Psoas muscle (tissue), 8 donors: ENCODE results near the gene ATP2A3. TPM values are rescaled to one million over a fixed set of nuclear protein-coding genes. Genes with fewer than 3 reads are reported as not detected.

Source experiments
- ATAC-seq, 4 donors: fragments of 200-7000 bp; cut with Tn5 transposase; one replicate each; pipeline ENCODE4 v1.9.1; 2020; ENCODE audit warnings: moderate library complexity in 3 of 4, mild to moderate bottlenecking in 2 of 4
- DNase-seq, 2 donors: peaks; one replicate each; pipeline ENCODE4 v3.0.0-alpha.2; 2020
- H3K27ac ChIP-seq: fragments of 200-600 bp; one replicate; pipeline ENCODE4 v1.8.0; 2022
- H3K27me3 ChIP-seq, 3 donors: fragments of 200-600 bp in 1 of 3; one replicate each; pipeline versions ENCODE4 v1.6.1 to v1.8.0; 2013 to 2022; ENCODE audit warnings: low read length in 2 of 3, mild to moderate bottlenecking in 2 of 3, moderate library complexity in 1 of 3; ENCODE audit not compliant: insufficient read depth in 3 of 3
- H3K36me3 ChIP-seq, 2 donors: fragments of 200-600 bp in 1 of 2; one replicate each; pipeline versions ENCODE4 v1.6.1 to v1.8.0; 2013 to 2022; ENCODE audit warnings: low read depth in 1 of 2, mild to moderate bottlenecking in 1 of 2, moderate library complexity in 1 of 2; ENCODE audit not compliant: insufficient read depth in 1 of 2
- H3K4me1 ChIP-seq: fragments of 200-600 bp; one replicate; pipeline ENCODE4 v1.8.0; 2022
- H3K4me3 ChIP-seq: fragments of 200-600 bp; one replicate; pipeline ENCODE4 v1.8.0; 2022; ENCODE audit warnings: mild to moderate bottlenecking
- H3K9me3 ChIP-seq: fragments of 200-600 bp; one replicate; pipeline ENCODE4 v1.8.0; 2022
- WGBS, 3 donors: extraction: QIAGEN DNeasy Blood & Tissue Kit; methylation state at CpG; one replicate each; pipeline versions ENCODE4 v1.1.6 to v1.1.7; 2013; 5-methylcytosine and 5-hydroxymethylcytosine counted together
- intact Hi-C, 2 donors: fragments of 100-400 bp; cut with DNase I; formaldehyde crosslinking; loops; one replicate each; pipeline versions ENCODE4 v1.11.0 to v1.14.2; 2022
- polyA plus RNA-seq, 3 donors: library from polyadenylated mRNA; stranded (reverse); fragments of 200-250 nt; gene quantifications; one replicate each; pipeline ENCODE4 v1.2.3, GENCODE V29; 2013
- total RNA-seq, 4 donors: library from RNA; stranded (reverse); fragmentation: NEBNext Ultra II Directional in 2 of 4; extraction: Animal tissue kit (Norgen Biotek cat#: 25700) in 2 of 4; gene quantifications; one replicate each; pipeline versions ENCODE4 v1.2.1 to v1.2.4, GENCODE V29; 2021 to 2023
- TF ChIP-seq, protein P1 (sequence below): fragments of 200-600 bp; IDR thresholded peaks from one replicate; pipeline ENCODE4 v1.8.0; 2022; ENCODE audit warnings: antibody characterized with exemption
- donor health status: healthy with polysubstance abuse.
- donor health status: DM: no; HTN: no; CAD: no; lungs with moderate emphysema.
- donor health status: Bipolar disorder and iron deficiency.
- donor health status: healthy.
- donor health status: DM: yes; HTN: yes; CAD: no.
- donor health status: DM: no; HTN: no; CAD: no.
- donor health status: DM: no; HTN: no; CAD: no.
- donor health status: DM: yes; HTN: yes; CAD: no.

ATP2A3 gene
- total and polyA plus RNA-seq, 7 donors, result 1.2 to 3.8 (median 3.0) TPM

DNA sequence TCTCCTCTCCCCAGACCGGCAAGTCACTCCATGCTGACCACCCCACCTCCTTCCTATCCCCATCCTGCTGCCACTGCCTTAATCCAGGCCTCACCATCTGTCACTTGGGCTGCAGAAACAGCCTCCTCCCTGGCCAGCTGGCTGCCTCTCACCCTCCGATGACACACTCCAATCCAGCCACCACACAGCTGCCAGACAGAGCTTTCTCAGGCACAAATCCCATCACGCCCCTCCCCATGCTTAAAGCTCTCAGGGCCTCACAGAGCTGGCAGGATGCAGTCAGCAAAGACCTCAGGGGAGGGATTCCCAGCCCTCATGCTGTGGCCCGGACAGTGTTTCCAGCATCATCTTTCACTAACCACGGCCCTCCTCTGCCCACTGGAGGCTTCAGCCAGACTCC, 85.1 kb downstream of the ATP2A3 start:
- intact Hi-C loops, result no loop called here
- Histone ChIP-seq H3K9me3 (no peaks in the 10 kb centered on the region), H3K27me3 (no peaks in the 10 kb centered on the region), H3K4me1 (peaks cover 26% of the 10 kb centered on the region), H3K27ac (peak overlapping the region; percentile 54), H3K36me3 (peaks cover 0 to 4% of the 10 kb centered on the region in 2 donors), H3K4me3 (no peak overlapping the region)
- TF ChIP-seq, protein P1, sequence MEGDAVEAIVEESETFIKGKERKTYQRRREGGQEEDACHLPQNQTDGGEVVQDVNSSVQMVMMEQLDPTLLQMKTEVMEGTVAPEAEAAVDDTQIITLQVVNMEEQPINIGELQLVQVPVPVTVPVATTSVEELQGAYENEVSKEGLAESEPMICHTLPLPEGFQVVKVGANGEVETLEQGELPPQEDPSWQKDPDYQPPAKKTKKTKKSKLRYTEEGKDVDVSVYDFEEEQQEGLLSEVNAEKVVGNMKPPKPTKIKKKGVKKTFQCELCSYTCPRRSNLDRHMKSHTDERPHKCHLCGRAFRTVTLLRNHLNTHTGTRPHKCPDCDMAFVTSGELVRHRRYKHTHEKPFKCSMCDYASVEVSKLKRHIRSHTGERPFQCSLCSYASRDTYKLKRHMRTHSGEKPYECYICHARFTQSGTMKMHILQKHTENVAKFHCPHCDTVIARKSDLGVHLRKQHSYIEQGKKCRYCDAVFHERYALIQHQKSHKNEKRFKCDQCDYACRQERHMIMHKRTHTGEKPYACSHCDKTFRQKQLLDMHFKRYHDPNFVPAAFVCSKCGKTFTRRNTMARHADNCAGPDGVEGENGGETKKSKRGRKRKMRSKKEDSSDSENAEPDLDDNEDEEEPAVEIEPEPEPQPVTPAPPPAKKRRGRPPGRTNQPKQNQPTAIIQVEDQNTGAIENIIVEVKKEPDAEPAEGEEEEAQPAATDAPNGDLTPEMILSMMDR, result no peak
- DNase-seq (peak in 1 of 2 donors; percentile 53), ATAC-seq (peak; percentile 67 to 77 (median 76))
- WGBS, 3 donors, result 19 to 28% (median 27%) methylated on average over 5 of the region's 5 CpGs

DNA sequence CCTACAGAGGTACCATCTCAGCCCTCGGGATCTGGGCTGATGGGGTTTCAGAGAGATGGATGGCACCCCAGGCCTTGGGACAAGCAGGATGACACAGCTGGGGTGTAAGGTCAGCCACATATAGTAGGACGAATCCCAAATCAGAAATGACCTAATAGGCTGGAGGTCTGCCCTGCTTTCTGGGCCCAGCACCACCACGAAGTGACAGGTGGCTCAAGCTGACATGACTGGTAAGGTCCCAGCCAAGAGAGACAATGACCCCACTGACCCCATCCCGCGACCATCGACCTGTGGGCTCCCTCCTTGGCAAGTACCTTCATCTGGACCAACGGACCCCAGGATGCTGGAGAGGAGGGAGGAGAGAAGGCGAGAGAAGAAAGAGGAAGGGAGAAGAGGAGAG, 87.0 kb downstream of the ATP2A3 start:
- TF ChIP-seq, protein P1, result no peak
- DNase-seq, result no peak
- Histone ChIP-seq H3K4me3 (no peak overlapping the region), H3K4me1 (peaks cover 26% of the 10 kb centered on the region), H3K9me3 (no peaks in the 10 kb centered on the region), H3K36me3 (peaks cover 0 to 22% of the 10 kb centered on the region in 2 donors), H3K27ac (peak overlapping the region; percentile 58), H3K27me3 (no peaks in the 10 kb centered on the region)
- 11 to 39% (median 26%) methylated on average over 8 of the region's 8 CpGs for WGBS, 3 donors
- ATAC-seq, result peak; percentile 48 to 90 (median 84)
- intact Hi-C loops, result no loop called here

DNA sequence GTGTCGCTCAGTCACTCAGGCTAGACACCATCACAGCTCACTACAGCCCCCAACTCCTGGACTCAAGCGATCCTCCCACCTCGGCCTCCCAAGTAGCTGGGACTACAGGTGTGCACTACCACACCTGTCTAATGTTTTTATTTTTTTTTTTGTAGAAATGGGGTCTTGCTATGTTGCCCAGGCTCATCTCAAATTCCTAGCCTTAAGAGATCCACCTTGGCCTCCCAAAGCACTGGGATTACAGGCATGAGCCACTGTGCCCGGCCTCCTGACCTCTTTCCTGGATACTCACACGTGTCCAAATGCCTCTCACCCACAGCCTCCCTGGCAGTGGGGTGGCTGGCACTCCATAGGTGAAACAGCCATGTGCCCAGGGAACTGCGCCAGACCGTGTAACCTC, 88.9 kb downstream of the ATP2A3 start:
- TF ChIP-seq, protein P1, result no peak
- intact Hi-C loops, result no loop called here
- DNase-seq, result no peak
- ATAC-seq, result no peak
- H3K36me3 ChIP-seq, result peaks cover 0 to 28% of the 10 kb centered on the region in 2 donors
- H3K27me3 ChIP-seq, result no peaks in the 10 kb centered on the region
- H3K4me1 ChIP-seq, result peaks cover 26% of the 10 kb centered on the region
- H3K9me3 ChIP-seq, result no peaks in the 10 kb centered on the region
- 91 to 95% (median 93%) methylated on average over 7 of the region's 7 CpGs for WGBS, 3 donors
- H3K4me3 ChIP-seq, result no peak overlapping the region
- no peak overlapping the region for H3K27ac ChIP-seq

Other genes starting within 250 kb of the ATP2A3 start
- gene HASPIN, start 240.5 kb downstream of the ATP2A3 start, total RNA-seq, result 1 to 10 TPM in 2 of 4 donors, under 1 TPM in 2; 0.69 to 2.1 (median 0.92) TPM
- gene HASPIN, start 240.5 kb downstream of the ATP2A3 start, polyA plus RNA-seq, result 1 to 10 TPM in 2 of 3 donors, under 1 TPM in 1; 0.15 to 2.7 (median 1.2) TPM
- 10 to 100 TPM; 13.8 to 23.6 (median 17.4) TPM for gene ITGAE, start 163.2 kb downstream of the ATP2A3 start, total RNA-seq
- gene ITGAE, start 163.2 kb downstream of the ATP2A3 start, polyA plus RNA-seq, result 10 to 100 TPM; 33.8 to 47.8 (median 35.5) TPM
- 10 to 100 TPM; 10.9 to 23.5 (median 17.7) TPM for gene NCBP3, start 118.2 kb downstream of the ATP2A3 start, total RNA-seq
- gene NCBP3, start 118.2 kb downstream of the ATP2A3 start, polyA plus RNA-seq, result 10 to 100 TPM in 1 of 3 donors, 1 to 10 TPM in 2; 9.3 to 15.1 (median 9.9) TPM
- 1 to 10 TPM in 3 of 4 donors, under 1 TPM in 1; 0.92 to 2.3 (median 1.8) TPM for gene CAMKK1, start 71.4 kb downstream of the ATP2A3 start, total RNA-seq
- gene CAMKK1, start 71.4 kb downstream of the ATP2A3 start, polyA plus RNA-seq, result 1 to 10 TPM in 2 of 3 donors, under 1 TPM in 1; 0.91 to 1.5 (median 1.3) TPM
- under 1 TPM; 0.18 to 0.94 (median 0.32) TPM for gene P2RX1, start 48.0 kb downstream of the ATP2A3 start, total RNA-seq
- under 1 TPM; 0.06 to 0.13 (median 0.07) TPM for gene P2RX1, start 48.0 kb downstream of the ATP2A3 start, polyA plus RNA-seq
- gene ZZEF1, start 178.6 kb upstream of the ATP2A3 start, total RNA-seq, result 10 to 100 TPM; 25.4 to 53.1 (median 38.4) TPM
- gene ZZEF1, start 178.6 kb upstream of the ATP2A3 start, polyA plus RNA-seq, result 10 to 100 TPM in 2 of 3 donors, 1 to 10 TPM in 1; 9.5 to 26.4 (median 10.1) TPM
- gene CYB5D2, start 178.8 kb upstream of the ATP2A3 start, total RNA-seq, result 10 to 100 TPM in 1 of 4 donors, 1 to 10 TPM in 3; 5.1 to 10.9 (median 6.7) TPM
- 10 to 100 TPM in 1 of 3 donors, 1 to 10 TPM in 2; 4.7 to 19.6 (median 8.3) TPM for gene CYB5D2, start 178.8 kb upstream of the ATP2A3 start, polyA plus RNA-seq